SJSA1 (cell line): ENCODE results near the gene CCR4. TPM values are rescaled to one million over a fixed set of nuclear protein-coding genes. Genes with fewer than 3 reads are reported as not detected.
"Not testable (repeated sequence)": the region's sequence is repeated elsewhere in the genome, so short reads cannot be mapped to it uniquely, and the experiment has no call there.

Experiments used
- DNase-seq, 2 experiments: peaks; one replicate each; pipeline ENCODE4 v3.0.0-alpha.2; 2015 to 2020; ENCODE audit warnings: low spot score in 2 of 2, low read depth in 1 of 2
- H3K27ac ChIP-seq: fragments of 250-450 bp; sonication (Bioruptor Pico); 2 replicates; pipeline ENCODE4 v1.5.1; 2020; ENCODE audit warnings: mild to moderate bottlenecking, moderate library complexity
- H3K27me3 ChIP-seq: fragments of 250-450 bp; sonication (Bioruptor Pico); replicated peaks from 2 replicates; pipeline ENCODE4 v1.5.1; 2020; ENCODE audit warnings: mild to moderate bottlenecking, moderate library complexity
- H3K36me3 ChIP-seq: fragments of 250-450 bp; sonication (Bioruptor Pico); 2 replicates; pipeline ENCODE4 v1.5.1; 2020; ENCODE audit warnings: mild to moderate bottlenecking
- H3K4me1 ChIP-seq: fragments of 250-450 bp; sonication (Bioruptor Pico); replicated peaks from 2 replicates; pipeline ENCODE4 v1.6.1; 2021; ENCODE audit warnings: mild to moderate bottlenecking
- H3K4me3 ChIP-seq: fragments of 250-450 bp; sonication (Bioruptor Pico); 2 replicates; pipeline ENCODE4 v1.5.1; 2020; ENCODE audit warnings: mild to moderate bottlenecking
- H3K9me3 ChIP-seq: fragments of 250-450 bp; sonication (Bioruptor Pico); replicated peaks from 2 replicates; pipeline ENCODE4 v1.5.1; 2020; ENCODE audit warnings: mild to moderate bottlenecking
- total RNA-seq: library from RNA; depleted of rRNA; stranded (reverse); fragments of >200 nt; shearing (Covaris generic); gene quantifications from 2 replicates; pipeline ENCODE4 v1.2.3, GENCODE V29; 2014

Gene CCR4
- total RNA-seq, 1 experiment from 2014 or later: not detected

DNA sequence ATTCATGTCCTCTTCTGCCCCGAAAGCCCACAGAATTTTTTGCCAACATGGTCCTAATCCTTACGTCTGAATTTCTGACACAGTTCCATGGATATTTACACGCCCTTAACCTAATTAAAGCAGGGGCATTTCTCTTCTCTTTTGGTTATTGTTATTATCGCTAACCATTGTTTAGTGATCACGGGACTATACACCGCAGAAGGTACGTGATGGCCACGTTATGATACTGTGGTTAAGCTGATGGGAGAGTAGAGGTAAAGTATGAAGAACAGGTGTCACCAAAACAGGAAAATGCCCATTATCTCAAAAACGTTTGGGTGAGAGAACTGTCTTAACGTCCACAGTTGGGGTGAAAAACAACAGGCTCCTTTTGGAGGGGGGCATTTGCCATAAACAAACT is 26.4 kb downstream of the CCR4 start:
- H3K36me3 ChIP-seq: no peaks in the 10 kb centered on the region
- H3K4me3 ChIP-seq: no peak overlapping the region
- H3K27me3 ChIP-seq: no peaks in the 10 kb centered on the region
- no peak for DNase-seq
- 0 out of 2 replicates have a peak, but pooled peaks cover 5% of the 10 kb centered on the region for H3K4me1 ChIP-seq
- H3K27ac ChIP-seq: no peak overlapping the region
- no peaks in the 10 kb centered on the region for H3K9me3 ChIP-seq

DNA sequence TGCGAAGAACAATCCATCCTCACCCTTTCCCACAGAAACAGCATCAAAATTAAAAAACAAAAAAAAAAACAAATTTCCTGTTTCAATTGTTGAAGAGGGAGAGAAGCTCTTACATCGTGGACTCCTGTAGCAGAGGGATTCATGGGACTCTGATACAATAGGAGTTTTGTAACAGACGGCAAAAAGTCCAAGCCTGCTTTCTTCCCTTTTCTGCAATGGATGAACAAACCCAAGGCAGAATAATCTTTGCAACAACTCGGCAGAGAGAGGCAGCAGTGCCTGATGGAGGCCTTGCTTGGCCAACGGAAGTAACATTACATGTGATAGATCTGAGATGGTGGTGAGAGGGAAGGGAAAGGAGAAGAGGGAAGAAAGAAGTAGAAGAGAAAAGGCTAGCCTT is 26.9 kb downstream of the CCR4 start:
- H3K27ac ChIP-seq: no peak overlapping the region
- no peaks in the 10 kb centered on the region for H3K27me3 ChIP-seq
- no peak for DNase-seq
- no peaks in the 10 kb centered on the region for H3K36me3 ChIP-seq
- H3K4me1 ChIP-seq: 0 out of 2 replicates have a peak, but pooled peaks cover 5% of the 10 kb centered on the region
- H3K4me3 ChIP-seq: no peak overlapping the region
- H3K9me3 ChIP-seq: no peaks in the 10 kb centered on the region

DNA sequence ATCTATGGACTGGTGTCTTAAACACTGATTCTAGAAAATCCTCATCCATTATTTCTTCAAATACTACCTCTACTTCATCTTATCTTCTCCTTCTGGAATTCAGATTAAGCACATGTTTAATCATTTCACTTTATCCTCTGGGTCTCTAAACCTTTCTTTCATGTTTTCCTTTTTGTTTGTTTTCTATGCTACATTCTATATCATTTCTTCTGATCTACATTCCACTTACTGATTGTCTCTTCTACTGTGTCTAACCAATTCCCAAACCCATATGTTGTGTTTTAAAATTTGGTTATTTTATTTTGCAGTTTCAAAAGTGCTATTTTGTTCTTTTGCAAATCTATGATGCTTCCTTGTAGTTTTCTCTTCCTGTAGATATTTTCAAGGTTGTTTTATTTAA is 31.7 kb downstream of the CCR4 start:
- no peak overlapping the region for H3K4me3 ChIP-seq
- DNase-seq: no peak
- no peaks in the 10 kb centered on the region for H3K36me3 ChIP-seq
- H3K27me3 ChIP-seq: no peaks in the 10 kb centered on the region
- H3K9me3 ChIP-seq: no peaks in the 10 kb centered on the region
- no peak overlapping the region for H3K27ac ChIP-seq
- H3K4me1 ChIP-seq: no peaks in the 10 kb centered on the region

DNA sequence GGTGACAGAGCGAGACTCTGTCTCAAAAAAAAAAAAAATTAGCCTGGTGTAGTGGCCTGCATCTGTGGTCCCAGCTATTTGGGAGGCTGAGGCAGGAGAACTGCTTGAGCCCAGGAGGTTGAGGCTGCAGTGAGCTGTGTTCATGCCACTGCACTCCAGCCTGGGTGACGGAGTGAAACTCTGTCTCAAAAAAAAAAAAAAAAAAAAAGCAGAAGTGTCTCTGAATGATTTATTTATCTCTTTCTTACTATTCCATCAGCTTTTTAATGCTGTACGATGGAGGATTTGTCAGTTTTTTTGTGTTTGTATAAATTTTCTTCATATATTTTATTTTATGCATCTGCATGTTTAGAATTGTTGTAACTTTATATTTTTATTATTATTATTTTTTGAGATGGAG is 33.5 kb downstream of the CCR4 start:
- H3K36me3 ChIP-seq, H3K4me3 ChIP-seq, H3K27me3 ChIP-seq, DNase-seq, H3K9me3 ChIP-seq, H3K4me1 ChIP-seq, H3K27ac ChIP-seq: not testable (repeated sequence)

DNA sequence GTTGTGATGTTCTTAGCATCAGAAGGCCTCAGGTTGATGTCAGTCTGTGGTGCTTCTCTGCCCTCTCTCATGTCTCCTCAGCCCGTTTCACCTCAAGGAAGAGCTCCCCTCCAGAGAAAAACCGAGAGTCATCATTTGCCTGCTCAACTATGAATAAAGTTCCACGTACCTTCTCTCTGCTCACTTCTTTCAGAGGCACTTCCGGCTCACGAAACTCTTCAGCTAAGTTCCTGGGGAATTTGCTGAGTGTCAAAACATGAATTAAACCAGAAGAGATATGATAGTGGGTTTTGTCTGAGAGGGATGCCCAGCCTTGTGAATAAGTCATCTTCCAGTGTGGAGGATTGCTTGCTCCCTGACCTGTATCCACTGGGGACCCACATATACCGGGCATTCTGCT is 37.7 kb downstream of the CCR4 start:
- Histone ChIP-seq H3K4me1 (no peaks in the 10 kb centered on the region), H3K27me3 (no peaks in the 10 kb centered on the region), H3K9me3 (no peaks in the 10 kb centered on the region), H3K27ac (no peak overlapping the region), H3K4me3 (no peak overlapping the region), H3K36me3 (no peaks in the 10 kb centered on the region)
- no peak for DNase-seq

DNA sequence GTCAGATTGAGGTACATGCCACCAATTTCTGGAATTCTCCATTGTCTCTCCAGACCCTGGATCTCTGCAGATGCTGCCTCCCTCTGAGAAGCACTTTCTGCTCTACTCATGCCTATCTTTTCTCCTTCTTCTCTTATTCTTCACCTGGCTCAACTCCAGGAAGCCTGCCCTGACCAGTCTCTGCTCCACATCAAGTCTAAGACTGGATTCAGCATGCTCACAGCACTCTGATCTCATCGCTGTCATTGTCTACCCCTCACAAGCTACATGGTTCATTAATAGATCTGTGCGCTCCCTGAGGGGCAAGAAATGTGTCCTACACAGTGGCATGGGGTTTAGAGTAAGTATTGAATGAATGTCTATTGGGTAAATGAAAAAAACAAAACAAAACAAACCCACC is 38.7 kb downstream of the CCR4 start:
- Histone ChIP-seq H3K4me3 (no peak overlapping the region), H3K9me3 (no peaks in the 10 kb centered on the region), H3K27me3 (no peaks in the 10 kb centered on the region), H3K4me1 (no peaks in the 10 kb centered on the region), H3K36me3 (no peaks in the 10 kb centered on the region), H3K27ac (no peak overlapping the region)
- no peak for DNase-seq

DNA sequence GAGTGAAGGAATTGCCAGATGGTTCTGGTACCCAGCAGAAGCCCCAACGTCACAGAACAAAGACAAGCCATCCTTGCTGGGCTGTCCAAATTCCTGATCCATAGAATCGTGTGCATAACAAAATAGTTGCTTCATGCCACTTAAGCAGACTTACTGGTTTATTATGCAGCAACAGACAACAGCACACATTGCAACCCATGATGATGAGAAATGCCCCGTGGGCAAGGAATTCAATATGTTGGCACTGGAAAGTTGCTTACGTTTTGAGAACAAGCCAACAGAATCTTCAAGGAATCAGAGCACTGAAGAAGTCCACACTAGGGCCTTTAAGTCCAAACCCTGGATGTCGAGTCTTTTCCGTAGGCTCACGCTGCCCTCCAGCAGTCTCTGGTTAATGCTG is 40.3 kb downstream of the CCR4 start:
- DNase-seq: no peak
- H3K27me3 ChIP-seq: no peaks in the 10 kb centered on the region
- H3K36me3 ChIP-seq: no peaks in the 10 kb centered on the region
- H3K4me1 ChIP-seq: no peaks in the 10 kb centered on the region
- H3K4me3 ChIP-seq: no peak overlapping the region
- no peaks in the 10 kb centered on the region for H3K9me3 ChIP-seq
- H3K27ac ChIP-seq: no peak overlapping the region

DNA sequence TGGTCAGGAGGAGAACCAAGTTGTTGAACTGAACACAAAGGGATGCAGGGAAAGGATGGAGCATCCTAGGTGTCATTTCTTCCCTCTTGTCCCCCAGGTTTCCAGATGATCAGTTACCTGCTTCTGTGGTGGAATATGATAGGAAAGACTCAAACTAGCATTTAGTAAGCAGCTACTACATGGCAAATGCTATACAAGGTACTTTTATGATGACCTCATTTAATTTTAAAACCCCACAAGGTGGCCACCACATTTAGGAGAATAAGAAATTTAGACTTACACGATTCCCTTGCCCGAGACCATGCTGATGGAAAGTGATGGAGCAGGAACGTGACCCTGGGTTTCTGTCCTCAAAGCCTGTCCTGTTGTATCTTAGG is 40.9 kb downstream of the CCR4 start:
- no peak overlapping the region for H3K27ac ChIP-seq
- H3K4me3 ChIP-seq: no peak overlapping the region
- H3K36me3 ChIP-seq: no peaks in the 10 kb centered on the region
- H3K27me3 ChIP-seq: no peaks in the 10 kb centered on the region
- H3K4me1 ChIP-seq: no peaks in the 10 kb centered on the region
- H3K9me3 ChIP-seq: no peaks in the 10 kb centered on the region
- DNase-seq: no peak

DNA sequence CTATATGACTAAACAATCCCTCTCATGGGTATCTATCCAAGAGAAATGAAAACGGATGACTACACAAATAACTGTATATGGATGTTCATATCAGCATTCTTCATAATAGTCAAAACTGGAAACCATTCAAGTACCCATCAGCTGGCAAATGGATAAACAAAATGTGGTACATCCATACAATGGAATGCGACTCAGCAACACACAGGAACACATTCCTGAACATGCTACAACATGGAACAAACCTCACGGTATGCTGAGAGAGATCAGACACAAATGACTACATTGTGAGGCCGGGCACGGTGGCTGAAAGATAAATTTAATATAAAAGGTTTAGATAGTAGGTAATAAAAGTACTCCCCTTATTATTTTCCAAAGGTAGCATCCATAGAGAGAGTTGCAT is 42.6 kb downstream of the CCR4 start:
- no peak for DNase-seq
- H3K27me3 ChIP-seq: no peaks in the 10 kb centered on the region
- H3K9me3 ChIP-seq: no peaks in the 10 kb centered on the region
- no peak overlapping the region for H3K27ac ChIP-seq
- H3K4me3 ChIP-seq: no peak overlapping the region
- no peaks in the 10 kb centered on the region for H3K36me3 ChIP-seq
- H3K4me1 ChIP-seq: no peaks in the 10 kb centered on the region

DNA sequence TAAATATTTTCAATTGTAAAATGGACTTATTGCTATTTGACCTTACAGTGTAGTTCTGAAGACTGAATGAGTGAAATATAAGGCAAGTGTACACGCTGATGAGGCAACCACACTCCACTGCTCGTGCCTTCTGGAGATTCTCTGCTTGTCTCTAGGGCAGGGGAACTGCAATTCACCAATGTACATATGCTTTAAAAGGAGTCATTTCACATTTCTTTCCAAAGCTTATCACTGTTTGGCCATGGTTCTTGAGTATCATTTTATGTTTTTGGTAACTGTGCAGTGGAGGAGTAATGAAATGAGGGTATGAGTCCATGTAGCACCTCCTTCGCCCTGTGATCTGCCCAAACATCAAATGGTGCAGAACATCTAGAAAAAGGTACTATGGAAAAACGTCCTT is 43.7 kb downstream of the CCR4 start:
- Histone ChIP-seq H3K36me3 (no peaks in the 10 kb centered on the region), H3K27me3 (no peaks in the 10 kb centered on the region), H3K4me1 (no peaks in the 10 kb centered on the region), H3K27ac (no peak overlapping the region), H3K9me3 (no peaks in the 10 kb centered on the region), H3K4me3 (no peak overlapping the region)
- DNase-seq: no peak

DNA sequence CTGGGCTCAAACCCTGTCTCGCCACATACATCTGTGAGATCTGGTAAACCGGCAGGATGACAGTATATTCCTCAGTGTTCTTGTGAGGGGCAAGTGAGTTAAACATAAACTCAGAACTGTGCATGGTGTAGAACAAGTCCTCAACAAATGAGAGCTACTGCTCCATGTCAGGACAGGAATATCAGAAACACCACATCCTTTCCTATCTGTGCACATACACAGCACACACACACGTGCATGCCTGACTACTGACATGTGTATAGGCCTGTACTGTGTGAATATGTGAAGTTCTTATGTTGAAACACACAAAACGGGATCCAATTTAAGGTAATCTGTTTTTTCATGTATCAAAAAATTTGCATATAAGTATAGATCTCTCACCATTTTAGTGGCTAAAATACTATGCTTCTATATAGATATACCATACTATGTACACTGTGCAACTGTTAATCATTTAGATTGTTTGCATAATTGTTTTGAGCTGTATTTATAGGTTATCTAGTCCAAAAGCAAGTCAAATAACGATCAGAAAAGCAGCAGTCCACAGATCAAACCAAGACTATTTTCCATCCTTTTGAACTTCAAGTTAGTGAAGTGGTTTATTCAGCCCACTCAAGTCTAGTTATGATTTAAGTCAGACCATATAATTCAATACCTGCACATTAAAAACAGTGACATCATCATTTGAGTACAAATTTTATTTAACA is 44.8 kb downstream of the CCR4 start:
- H3K27ac ChIP-seq: no peak overlapping the region
- H3K27me3 ChIP-seq: no peaks in the 10 kb centered on the region
- no peaks in the 10 kb centered on the region for H3K4me1 ChIP-seq
- no peak for DNase-seq
- H3K36me3 ChIP-seq: no peaks in the 10 kb centered on the region
- H3K4me3 ChIP-seq: no peak overlapping the region
- H3K9me3 ChIP-seq: no peaks in the 10 kb centered on the region

DNA sequence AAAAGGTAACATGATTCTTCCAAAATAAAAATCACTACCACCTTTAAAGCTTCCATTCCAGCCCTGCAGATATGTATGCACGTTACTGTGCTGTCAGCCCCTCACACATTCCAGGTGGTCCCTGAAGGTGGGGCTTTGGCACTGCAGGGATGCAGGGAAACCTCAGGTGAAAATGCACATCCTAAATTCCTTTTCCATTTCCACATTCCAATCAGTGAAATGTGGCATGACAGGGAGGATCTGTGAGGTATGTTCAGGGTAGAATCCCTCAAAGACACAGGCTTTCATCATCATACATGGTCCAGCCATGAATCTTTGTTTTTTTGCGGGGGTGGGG is 45.3 kb downstream of the CCR4 start:
- H3K36me3 ChIP-seq: no peaks in the 10 kb centered on the region; the same call in 1 of the 2 replicates
- H3K27ac ChIP-seq: no peak overlapping the region
- no peaks in the 10 kb centered on the region for H3K9me3 ChIP-seq
- no peaks in the 10 kb centered on the region for H3K4me1 ChIP-seq
- no peak overlapping the region for H3K4me3 ChIP-seq
- no peaks in the 10 kb centered on the region for H3K27me3 ChIP-seq
- DNase-seq: no peak

DNA sequence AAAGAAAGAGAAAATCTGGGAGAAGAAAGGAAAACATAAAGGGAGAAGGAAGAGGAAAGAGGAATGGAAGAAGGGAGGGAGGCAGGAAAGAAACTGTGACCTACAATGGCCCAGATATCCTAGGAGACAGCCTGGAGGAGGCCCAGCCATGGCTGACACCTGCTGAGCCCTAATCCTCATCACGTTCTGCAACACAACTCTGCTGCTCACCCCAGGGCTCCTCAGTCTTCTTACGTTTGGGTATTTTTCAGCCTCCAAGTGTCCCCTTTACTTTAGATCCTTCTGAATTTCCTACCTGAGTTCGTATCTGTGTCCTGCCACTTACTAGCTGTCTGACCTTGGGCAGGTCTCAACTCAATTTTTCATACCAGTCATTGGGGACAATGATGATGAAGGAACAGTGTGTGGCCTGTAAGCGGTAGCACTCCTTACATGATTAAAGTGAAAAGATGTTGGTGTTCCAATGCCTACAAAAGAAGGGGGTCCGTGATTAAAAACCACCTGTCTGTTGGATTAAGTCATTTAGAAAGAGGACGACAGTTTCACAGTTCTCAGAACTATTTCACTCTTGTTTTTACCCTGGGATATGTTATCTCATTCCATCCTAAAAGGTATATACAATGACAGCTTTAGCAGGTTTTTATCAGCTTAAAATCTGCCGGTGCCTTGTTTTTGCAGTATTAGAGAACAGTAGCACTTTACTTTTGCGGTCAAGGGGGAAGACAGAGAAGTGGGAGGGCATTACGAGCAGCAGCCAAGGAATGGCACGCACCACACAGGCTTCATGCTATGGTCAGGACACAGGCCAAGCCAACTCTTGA is 47.4 kb downstream of the CCR4 start:
- no peak overlapping the region for H3K4me3 ChIP-seq
- no peak for DNase-seq

DNA sequence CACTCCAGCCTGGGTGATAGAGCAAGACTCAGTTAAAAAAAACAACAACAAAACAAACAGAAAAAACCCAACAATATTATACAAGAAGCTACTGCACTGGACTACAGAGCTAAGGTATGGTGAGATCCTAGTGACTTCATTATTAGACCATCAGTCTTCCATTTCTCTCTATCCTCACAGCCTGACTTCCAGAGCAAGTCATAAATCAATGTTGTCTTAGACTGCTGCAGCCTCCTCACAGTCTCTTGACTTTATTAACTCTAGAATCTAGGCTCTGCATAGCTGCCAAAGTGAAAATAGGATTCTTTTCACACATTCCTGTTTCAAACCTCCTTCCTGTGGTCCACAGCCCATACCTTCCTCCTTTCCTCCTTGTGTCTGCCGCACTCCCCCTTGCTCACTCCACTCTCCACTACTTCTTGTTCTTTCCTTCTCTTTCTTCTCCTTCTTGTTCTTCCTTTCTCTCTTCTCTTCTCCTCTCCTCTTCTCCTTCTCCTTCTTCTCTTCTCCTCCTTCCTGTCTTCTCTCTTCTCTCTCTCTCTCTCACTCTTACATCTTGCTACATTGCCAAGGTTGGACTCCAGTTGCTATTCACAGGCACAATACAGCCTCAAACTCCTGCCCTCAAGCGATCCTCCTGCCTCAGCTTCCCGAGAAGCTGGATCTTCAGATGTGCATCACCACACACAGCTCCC is 49.4 kb downstream of the CCR4 start:
- Histone ChIP-seq H3K27ac (no peak overlapping the region), H3K36me3 (peaks cover 6% of the 10 kb centered on the region), H3K4me3 (no peak overlapping the region), H3K4me1 (no peaks in the 10 kb centered on the region), H3K9me3 (no peaks in the 10 kb centered on the region), H3K27me3 (no peaks in the 10 kb centered on the region)
- DNase-seq: no peak

More for the DNA sequence above, 47.4 kb downstream of the CCR4 start:
- Histone ChIP-seq H3K9me3 (no peaks in the 10 kb centered on the region), H3K27ac (no peak overlapping the region), H3K27me3 (no peaks in the 10 kb centered on the region), H3K4me1 (no peaks in the 10 kb centered on the region), H3K36me3 (peaks cover 3% of the 10 kb centered on the region)
